H1 (cell line): ENCODE results near the gene UTRN. TPM values are rescaled to one million over a fixed set of nuclear protein-coding genes. Genes with fewer than 3 reads are reported as not detected.

Source experiments
- CTCF ChIA-PET: fragments of 300-600 bp; sonication (Branson Sonifier 250); formaldehyde crosslinking; loops from one replicate; lab custom pipeline; 2021; ENCODE audit not compliant: partially characterized antibody; lab: Charles Lee
- POLR2A ChIA-PET: fragments of 300-600 bp; sonication (Branson Sonifier 250); formaldehyde crosslinking; loops from one replicate; lab custom pipeline; 2021; ENCODE audit warnings: inconsistent platforms; ENCODE audit not compliant: partially characterized antibody; lab: Charles Lee
- DNase-seq, 2 experiments: peaks; one replicate each; pipeline versions ENCODE4 v3.0.0 to v3.0.0-alpha.2; 2010 to 2022; ENCODE audit warnings: low spot score in 2 of 2, low read depth in 1 of 2, mixed read lengths in 1 of 2
- FAIRE-seq: peaks from 2 replicates; lab custom pipeline; 2011; peaks lifted over from hg19 to GRCh38; lab: Jason Lieb, UNC
- H2AFZ ChIP-seq: 2 replicates; pipeline ENCODE4 v1.8.1; 2012; ENCODE audit warnings: low read length, inconsistent platforms
- H2AK5ac ChIP-seq: 2 replicates; pipeline ENCODE4 v1.6.1; 2013; ENCODE audit warnings: low read depth, low read length
- H2BK120ac ChIP-seq: replicated peaks from 2 replicates; pipeline ENCODE3; 2013; ENCODE audit warnings: low read depth, low read length, inconsistent platforms
- H2BK12ac ChIP-seq: 2 replicates; pipeline ENCODE4 v1.6.1; 2013; ENCODE audit warnings: low read depth, low read length
- H2BK15ac ChIP-seq: 2 replicates; pipeline ENCODE4 v1.6.1; 2013; ENCODE audit warnings: low read length
- H2BK20ac ChIP-seq: 2 replicates; pipeline ENCODE4 v1.6.1; 2013; ENCODE audit warnings: low read length
- H2BK5ac ChIP-seq: 2 replicates; pipeline ENCODE4 v1.6.1; 2013; ENCODE audit warnings: low read depth, low read length
- H3K14ac ChIP-seq: 2 replicates; pipeline ENCODE4 v1.6.1; 2013; ENCODE audit warnings: inconsistent platforms; ENCODE audit not compliant: insufficient read length
- H3K18ac ChIP-seq: 2 replicates; pipeline ENCODE4 v1.6.1; 2013; ENCODE audit warnings: low read length; ENCODE audit errors: extremely low read depth
- H3K23ac ChIP-seq: 2 replicates; pipeline ENCODE4 v1.6.1; 2013; ENCODE audit warnings: inconsistent platforms; ENCODE audit not compliant: insufficient read length
- H3K23me2 ChIP-seq: 2 replicates; pipeline ENCODE4 v1.6.1; 2013; ENCODE audit warnings: low read depth, low read length
- H3K27ac ChIP-seq: 2 replicates; pipeline ENCODE4 v1.6.1; 2011; ENCODE audit warnings: low read depth, low read length, inconsistent platforms
- H3K27me3 ChIP-seq, 4 experiments: replicated peaks in 1 of 4; 1 replicate in 1 of 4; 2 replicates in 3 of 4; pipeline versions ENCODE4 v1.6.1 to v1.8.1; 2011 to 2013; ENCODE audit warnings: low read length in 3 of 4, mild to moderate bottlenecking in 3 of 4, inconsistent platforms in 2 of 4, mixed read lengths in 2 of 4, moderate library complexity in 1 of 4; ENCODE audit not compliant: control insufficient read depth in 3 of 4, insufficient read depth in 3 of 4; ENCODE audit errors: extremely low read depth in 1 of 4
- H3K36me3 ChIP-seq, 4 experiments: 2 replicates each; pipeline versions ENCODE4 v1.6.1 to v1.8.1; 2011 to 2013; ENCODE audit warnings: mild to moderate bottlenecking in 4 of 4, low read length in 3 of 4, moderate library complexity in 2 of 4, control low read depth in 1 of 4, inconsistent platforms in 1 of 4; ENCODE audit not compliant: insufficient read depth in 4 of 4, control insufficient read depth in 2 of 4
- H3K4ac ChIP-seq: replicated peaks from 2 replicates; pipeline ENCODE3; 2013; ENCODE audit warnings: low read length, low read depth, mixed read lengths, inconsistent platforms; ENCODE audit not compliant: insufficient read length
- H3K4me1 ChIP-seq, 4 experiments: replicated peaks in 1 of 4; 1 replicate in 1 of 4; 2 replicates in 3 of 4; pipeline versions ENCODE4 v1.6.1 to v1.8.1; 2011 to 2013; ENCODE audit warnings: low read length in 3 of 4, inconsistent platforms in 2 of 4, mixed read lengths in 1 of 4; ENCODE audit not compliant: insufficient read depth in 4 of 4, control insufficient read depth in 3 of 4
- H3K4me2 ChIP-seq, 2 experiments: 2 replicates each; pipeline versions ENCODE4 v1.6.1 to v1.8.1; 2011 to 2013; ENCODE audit warnings: low read depth in 2 of 2, low read length in 2 of 2, control low read depth in 1 of 2, inconsistent platforms in 1 of 2, mild to moderate bottlenecking in 1 of 2; ENCODE audit not compliant: insufficient read depth in 1 of 2
- H3K4me3 ChIP-seq, 4 experiments: fragments of 200-600, 300-600 bp in 1 of 4; sonication (generic), shearing (Covaris generic), sonication (Bioruptor Twin) in 1 of 4; 2 replicates each; pipeline versions ENCODE4 v1.5.1 to v1.8.1; 2011 to 2016; ENCODE audit warnings: low read length in 4 of 4, low read depth in 3 of 4, control low read depth in 2 of 4, inconsistent platforms in 2 of 4, mild to moderate bottlenecking in 2 of 4, mixed read lengths in 1 of 4, moderate library complexity in 1 of 4; ENCODE audit not compliant: insufficient read depth in 2 of 4; ENCODE audit errors: extremely low read depth in 1 of 4
- H3K56ac ChIP-seq: replicated peaks from 2 replicates; pipeline ENCODE3; 2013; ENCODE audit warnings: low read depth, mild to moderate bottlenecking, mixed read lengths, low read length, inconsistent platforms; ENCODE audit not compliant: insufficient read length
- H3K79me1 ChIP-seq: 2 replicates; pipeline ENCODE4 v1.6.1; 2013; ENCODE audit warnings: low read depth, low read length, control low read depth
- H3K79me2 ChIP-seq, 2 experiments: 2 replicates each; pipeline versions ENCODE4 v1.6.1 to v1.8.1; 2012 to 2013; ENCODE audit warnings: low read length in 2 of 2, mild to moderate bottlenecking in 2 of 2, inconsistent platforms in 1 of 2; ENCODE audit not compliant: insufficient read depth in 2 of 2, control insufficient read depth in 1 of 2
- H3K9ac ChIP-seq, 4 experiments: replicated peaks in 1 of 4; 1 replicate in 1 of 4; 2 replicates in 3 of 4; pipeline versions ENCODE4 v1.6.1 to v1.8.1; 2011 to 2013; ENCODE audit warnings: low read depth in 3 of 4, low read length in 3 of 4, control low read depth in 2 of 4, mild to moderate bottlenecking in 2 of 4, moderate library complexity in 2 of 4, inconsistent platforms in 1 of 4; ENCODE audit errors: extremely low read depth in 1 of 4
- H3K9me3 ChIP-seq, 2 experiments: 2 replicates each; pipeline versions ENCODE4 v1.6.1 to v1.8.1; 2012 to 2013; ENCODE audit warnings: mild to moderate bottlenecking in 2 of 2, moderate library complexity in 2 of 2, control low read depth in 1 of 2, inconsistent platforms in 1 of 2, low read depth in 1 of 2, low read length in 1 of 2, mixed read lengths in 1 of 2; ENCODE audit not compliant: insufficient read depth in 2 of 2
- H4K20me1 ChIP-seq, 2 experiments: replicated peaks in 1 of 2; 2 replicates each; pipeline versions ENCODE3 to v1.8.1; 2011 to 2013; ENCODE audit warnings: inconsistent platforms in 2 of 2, low read length in 2 of 2, mild to moderate bottlenecking in 1 of 2; ENCODE audit not compliant: insufficient read depth in 2 of 2, control insufficient read depth in 1 of 2
- H4K5ac ChIP-seq: 2 replicates; pipeline ENCODE4 v1.6.1; 2013; ENCODE audit warnings: low read length, low read depth, mixed read lengths, inconsistent platforms; ENCODE audit not compliant: insufficient read length
- H4K8ac ChIP-seq: 2 replicates; pipeline ENCODE4 v1.8.0; 2013; ENCODE audit warnings: mild to moderate bottlenecking, moderate library complexity, low read length, inconsistent platforms; ENCODE audit not compliant: insufficient read depth; ENCODE audit errors: extremely low read depth
- H4K91ac ChIP-seq: replicated peaks from 2 replicates; pipeline ENCODE3; 2013; ENCODE audit warnings: low read length, mixed read lengths, inconsistent platforms; ENCODE audit not compliant: insufficient read length
- KDM5A ChIP-seq: fragments of 200-600 bp; IDR thresholded peaks from 2 replicates; pipeline ENCODE4 v1.7.1; 2012; ENCODE audit warnings: mild to moderate bottlenecking, low read length, inconsistent platforms, mixed read lengths
- WGBS, 2 experiments: shearing (Covaris generic) in 1 of 2; methylation state at CpG; one replicate each; pipeline versions ENCODE4 v1.1.6 to v1.1.7; 2013 to 2015; ENCODE audit warnings: low lambda C conversion rate in 2 of 2, mixed read lengths in 2 of 2, inconsistent platforms in 1 of 2, low coverage in 1 of 2, missing lambda C conversion rate in 1 of 2; ENCODE audit not compliant: insufficient replicate concordance in 2 of 2, insufficient coverage in 1 of 2, insufficient read length in 1 of 2; ENCODE audit errors: extremely low coverage in 1 of 2, missing lambda C conversion rate in 1 of 2; 5-methylcytosine and 5-hydroxymethylcytosine counted together
- polyA plus RNA-seq, 7 experiments: library from polyadenylated mRNA; depleted of rRNA in 3 of 7; stranded (reverse) in 5 of 7; unstranded in 2 of 7; fragments of >200 nt in 5 of 7; fragments of 200-250 nt in 2 of 7; gene quantifications; 1 replicate in 5 of 7; 2 replicates in 1 of 7; 4 replicates in 1 of 7; pipeline versions ENCODE4 v1.2.1 to v1.2.3, GENCODE V29; 2011 to 2013; ENCODE audit warnings: missing spikeins in 2 of 7, mixed read lengths in 2 of 7
- total RNA-seq: library from RNA; stranded (reverse); fragmentation: NEBNext Ultra II Directional; extraction: Animal tissue kit (Norgen Biotek cat#: 25700); gene quantifications from 2 replicates; pipeline ENCODE4 v1.2.1, GENCODE V29; 2021
- TF ChIP-seq, protein P1 (sequence below): IDR thresholded peaks from 2 replicates; pipeline ENCODE4 v1.6.1; 2011; ENCODE audit warnings: low read length, improper control_type of control experiment
- TF ChIP-seq, protein P2 (sequence below): IDR thresholded peaks from 2 replicates; pipeline ENCODE4 v1.6.1; 2011; ENCODE audit warnings: low read depth, mild to moderate bottlenecking, low read length; ENCODE audit not compliant: insufficient read depth
- TF ChIP-seq, protein P3 (sequence below): IDR thresholded peaks from 2 replicates; pipeline ENCODE4 v1.6.1; 2012; ENCODE audit warnings: inconsistent platforms

Gene UTRN
- total and polyA plus RNA-seq, 2 of the 8 experiments (the other 6 are each of a cell fraction or from before 2014, with no cell fraction given), result 25.0 to 112 TPM

DNA sequence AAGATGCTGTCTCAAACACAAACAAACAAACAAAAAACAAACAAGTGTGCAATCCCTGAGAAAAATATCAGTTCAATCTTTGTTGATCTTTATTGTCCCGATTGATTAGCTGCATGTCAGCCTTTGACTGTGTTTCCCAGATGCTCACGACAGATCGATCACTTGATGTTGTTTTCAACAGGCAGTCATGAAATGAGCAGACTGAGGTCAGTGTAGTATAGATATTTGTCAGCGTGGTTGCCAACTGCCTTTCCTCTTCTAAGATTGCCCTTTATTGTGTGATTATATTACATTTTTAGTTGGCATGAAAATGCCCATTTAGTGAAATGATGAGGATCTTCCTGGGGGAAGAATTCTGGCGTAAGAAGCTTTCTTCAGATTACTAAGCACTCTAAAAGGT lies 25.6 kb downstream of the UTRN start:
- TF ChIP-seq, protein P1, sequence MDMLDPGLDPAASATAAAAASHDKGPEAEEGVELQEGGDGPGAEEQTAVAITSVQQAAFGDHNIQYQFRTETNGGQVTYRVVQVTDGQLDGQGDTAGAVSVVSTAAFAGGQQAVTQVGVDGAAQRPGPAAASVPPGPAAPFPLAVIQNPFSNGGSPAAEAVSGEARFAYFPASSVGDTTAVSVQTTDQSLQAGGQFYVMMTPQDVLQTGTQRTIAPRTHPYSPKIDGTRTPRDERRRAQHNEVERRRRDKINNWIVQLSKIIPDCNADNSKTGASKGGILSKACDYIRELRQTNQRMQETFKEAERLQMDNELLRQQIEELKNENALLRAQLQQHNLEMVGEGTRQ, result no peak
- TF ChIP-seq, protein P2, sequence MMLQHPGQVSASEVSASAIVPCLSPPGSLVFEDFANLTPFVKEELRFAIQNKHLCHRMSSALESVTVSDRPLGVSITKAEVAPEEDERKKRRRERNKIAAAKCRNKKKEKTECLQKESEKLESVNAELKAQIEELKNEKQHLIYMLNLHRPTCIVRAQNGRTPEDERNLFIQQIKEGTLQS, result no peak
- TF ChIP-seq KDM5A, result no peak
- TF ChIP-seq, protein P3, sequence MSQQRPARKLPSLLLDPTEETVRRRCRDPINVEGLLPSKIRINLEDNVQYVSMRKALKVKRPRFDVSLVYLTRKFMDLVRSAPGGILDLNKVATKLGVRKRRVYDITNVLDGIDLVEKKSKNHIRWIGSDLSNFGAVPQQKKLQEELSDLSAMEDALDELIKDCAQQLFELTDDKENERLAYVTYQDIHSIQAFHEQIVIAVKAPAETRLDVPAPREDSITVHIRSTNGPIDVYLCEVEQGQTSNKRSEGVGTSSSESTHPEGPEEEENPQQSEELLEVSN, result no peak
- H3K79me1 ChIP-seq, result peaks cover 3% of the 10 kb centered on the region; the same call in 1 of the 2 replicates
- H4K91ac ChIP-seq, result no peak overlapping the region
- DNase-seq, result no peak
- H3K4me2 ChIP-seq, result no peak overlapping the region
- no peaks in the 10 kb centered on the region for H3K27me3 ChIP-seq
- no peaks in the 10 kb centered on the region for H3K9me3 ChIP-seq
- H3K79me2 ChIP-seq, result peaks cover 0 to 12% of the 10 kb centered on the region in 2 experiments; a peak in 2 of 4 replicates
- no peak overlapping the region for H3K23ac ChIP-seq
- no peak overlapping the region for H3K18ac ChIP-seq
- FAIRE-seq, result no peak
- POLR2A ChIA-PET, result interaction anchor here (0.5 to 1.8 kb wide), 7 partner anchors 10 to 284 kb away, joined by 3 to 9 read pairs (median 3); no protein-coding TSS in a partner anchor
- no peak overlapping the region for H2AFZ ChIP-seq
- no peak overlapping the region for H4K5ac ChIP-seq
- H2BK12ac ChIP-seq, result no peak overlapping the region
- no peak overlapping the region for H2BK5ac ChIP-seq
- no peak overlapping the region for H3K9ac ChIP-seq
- no peak overlapping the region for H2BK20ac ChIP-seq
- peaks cover 0 to 3% of the 10 kb centered on the region in 2 experiments for H4K20me1 ChIP-seq
- no peak overlapping the region for H2BK15ac ChIP-seq
- H3K4ac ChIP-seq, result no peak overlapping the region
- H2BK120ac ChIP-seq, result no peak overlapping the region
- 0 out of 8 replicates have a peak, but pooled peaks cover 0 to 2% (median 0%) of the 10 kb centered on the region in 4 experiments for H3K36me3 ChIP-seq
- CTCF ChIA-PET, result interaction anchor here (1.0 to 2.1 kb wide), 4 partner anchors 8 to 93 kb away, joined by 4 to 6 read pairs (median 4); no protein-coding TSS in a partner anchor
- WGBS, 2 experiments, result 93% methylated on average over 5 of the region's 5 CpGs; no CpG with 5 or more reads in 1 of the 2 experiments
- no peak overlapping the region for H2AK5ac ChIP-seq
- H3K23me2 ChIP-seq, result peaks cover 2% of the 10 kb centered on the region; the same call in 1 of the 2 replicates
- no peak overlapping the region for H3K56ac ChIP-seq
- no peak overlapping the region for H3K27ac ChIP-seq
- H3K14ac ChIP-seq, result no peak overlapping the region
- H3K4me1 ChIP-seq, result peaks cover 0 to 3% (median 0%) of the 10 kb centered on the region in 4 experiments; a peak in 1 of 7 replicates
- H4K8ac ChIP-seq, result no peak overlapping the region
- H3K4me3 ChIP-seq, result no peak overlapping the region
